Mucosa of descending colon (tissue), 3 donors: ENCODE data around the gene LRRTM3. TPM values are rescaled to one million over a fixed set of nuclear protein-coding genes. Genes with fewer than 3 reads are reported as not detected.

Source experiments
- ATAC-seq: fragments of 200-7000 bp; cut with Tn5 transposase; one replicate; pipeline ENCODE4 v1.9.1; 2020; ENCODE audit warnings: mild to moderate bottlenecking, moderate library complexity
- DNase-seq, 3 donors: peaks; one replicate each; pipeline ENCODE4 v3.0.0-alpha.2; 2020
- H3K36me3 ChIP-seq: fragments of 200-600 bp; one replicate; pipeline ENCODE4 v1.8.0; 2021; ENCODE audit warnings: low read depth, mild to moderate bottlenecking
- H3K4me1 ChIP-seq: fragments of 200-600 bp; one replicate; pipeline ENCODE4 v1.8.0; 2021; ENCODE audit warnings: low read depth, mild to moderate bottlenecking
- H3K4me3 ChIP-seq: fragments of 200-600 bp; one replicate; pipeline ENCODE4 v1.8.0; 2021; ENCODE audit warnings: mild to moderate bottlenecking
- H3K9me3 ChIP-seq: fragments of 200-600 bp; one replicate; pipeline ENCODE4 v1.8.0; 2021; ENCODE audit warnings: mild to moderate bottlenecking
- CTCF ChIP-seq: fragments of 200-600 bp; IDR thresholded peaks from one replicate; pipeline ENCODE4 v1.8.0; 2022; ENCODE audit warnings: antibody characterized with exemption, mild to moderate bottlenecking
- intact Hi-C, 2 donors: fragments of 100-400 bp; cut with DNase I in 1 of 2; cut with micrococcal nuclease in 1 of 2; formaldehyde crosslinking; loops; one replicate each; pipeline versions ENCODE4 v1.11.0 to v1.11.1; 2022; cut with DNase I, micrococcal nuclease
- total RNA-seq, 3 donors: library from RNA; stranded (reverse); fragmentation: NEBNext Ultra II Directional in 2 of 3; extraction: Animal tissue kit (Norgen Biotek cat#: 25700) in 2 of 3; gene quantifications; one replicate each; pipeline versions ENCODE4 v1.2.1 to v1.2.4, GENCODE V29; 2021 to 2023
- donor health status: DM: no; HTN: no; CAD: no; lungs with moderate emphysema.
- donor health status: DM: no; HTN: no; CAD: no.
- donor health status: DM: no; HTN: yes; CAD: no.

LRRTM3 gene
- total RNA-seq, 3 donors from 2014 or later: 0.09 to 0.16 TPM; not detected in 1

- no peak for TF ChIP-seq CTCF
- no peak overlapping the region for H3K4me3 ChIP-seq
These were observed 6.1 kb downstream of the LRRTM3 start for GRCh38 chr10:66931949-66932343.

GRCh38 chr10:66934711-66935110, 8.9 kb downstream of the LRRTM3 start:
- Histone ChIP-seq H3K4me1 (no peaks in the 10 kb centered on the region), H3K9me3 (no peaks in the 10 kb centered on the region), H3K4me3 (no peak overlapping the region), H3K36me3 (no peaks in the 10 kb centered on the region)
- no peak for TF ChIP-seq CTCF
- no peak for DNase-seq
- intact Hi-C loops: no loop called here
- no peak for ATAC-seq

More at GRCh38 chr10:66931949-66932343, 6.1 kb downstream of the LRRTM3 start:
- H3K9me3 ChIP-seq: no peaks in the 10 kb centered on the region
- no peaks in the 10 kb centered on the region for H3K4me1 ChIP-seq
- intact Hi-C loops: no loop called here
- ATAC-seq: no peak
- no peaks in the 10 kb centered on the region for H3K36me3 ChIP-seq
- no peak for DNase-seq

DNA sequence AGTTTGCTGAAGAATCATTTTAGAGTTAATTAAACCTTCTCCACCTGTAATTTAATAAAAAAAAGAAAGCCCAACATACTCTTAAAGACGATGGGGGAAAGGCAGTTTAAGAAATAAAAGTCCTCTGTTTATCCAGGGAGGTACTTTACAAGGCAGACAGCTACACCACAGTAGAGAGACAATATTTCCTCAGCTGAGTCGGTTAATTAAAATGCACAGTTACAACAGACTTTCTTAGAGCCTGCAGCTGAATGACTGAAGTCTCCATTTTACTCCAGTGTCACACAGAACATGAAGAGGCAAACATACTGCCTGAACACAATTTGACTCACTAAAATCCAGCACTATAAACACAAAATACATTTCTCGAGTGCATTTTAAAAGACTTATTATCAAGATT, 15.1 kb downstream of the LRRTM3 start:
- ATAC-seq (no peak), DNase-seq (no peak)
- intact Hi-C loops: no loop called here
- Histone ChIP-seq H3K9me3 (no peaks in the 10 kb centered on the region), H3K4me1 (no peaks in the 10 kb centered on the region), H3K36me3 (no peaks in the 10 kb centered on the region), H3K4me3 (no peak overlapping the region)
- no peak for TF ChIP-seq CTCF

- H3K36me3 ChIP-seq: no peaks in the 10 kb centered on the region
- no peaks in the 10 kb centered on the region for H3K4me1 ChIP-seq
- intact Hi-C loops: no loop called here
- H3K9me3 ChIP-seq: no peaks in the 10 kb centered on the region
- H3K4me3 ChIP-seq: no peak overlapping the region
- no peak for TF ChIP-seq CTCF
- no peak for ATAC-seq
- DNase-seq: no peak
These were observed 15.7 kb downstream of the LRRTM3 start for GRCh38 chr10:66941491-66941890.

- no peak overlapping the region for H3K4me3 ChIP-seq
- no peaks in the 10 kb centered on the region for H3K9me3 ChIP-seq
- ATAC-seq (no peak), DNase-seq (no peak)
- no peak for TF ChIP-seq CTCF
- intact Hi-C loops: no loop called here
- H3K36me3 ChIP-seq: no peaks in the 10 kb centered on the region
- H3K4me1 ChIP-seq: no peaks in the 10 kb centered on the region
These were observed 16.6 kb downstream of the LRRTM3 start for GRCh38 chr10:66942407-66942806.

DNA sequence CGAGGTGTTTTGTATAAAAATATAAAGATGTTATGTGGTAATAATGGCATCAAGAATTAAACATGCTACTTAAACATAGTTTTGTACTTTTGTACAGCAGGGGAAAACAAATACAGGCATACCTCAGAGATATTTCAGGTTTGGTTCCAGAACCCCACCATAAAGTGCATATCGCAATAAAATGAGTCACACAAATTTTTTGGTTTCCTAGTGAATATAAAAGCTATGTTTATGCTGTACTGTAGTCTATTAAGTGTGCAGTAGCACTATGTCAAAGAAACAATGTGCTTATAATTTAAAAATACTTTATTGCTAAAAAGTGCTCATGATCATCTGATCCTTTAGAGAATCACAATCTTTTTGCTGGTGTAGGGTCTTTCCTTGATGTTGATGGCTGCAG, 17.8 kb downstream of the LRRTM3 start:
- intact Hi-C loops: no loop called here
- no peaks in the 10 kb centered on the region for H3K4me1 ChIP-seq
- no peak overlapping the region for H3K4me3 ChIP-seq
- no peak for DNase-seq
- no peak for TF ChIP-seq CTCF
- no peak for ATAC-seq
- H3K36me3 ChIP-seq: no peaks in the 10 kb centered on the region
- H3K9me3 ChIP-seq: no peaks in the 10 kb centered on the region
